Body of pancreas (tissue), 4 donors: ENCODE results near the gene MTR.

Experiments
- POLR2A ChIP-seq, 3 donors: fragments of 450-650 bp; IDR thresholded peaks; one replicate each; pipeline ENCODE4 v1.6.1; 2016; ENCODE audit warnings: antibody characterized with exemption in 3 of 3, mild to moderate bottlenecking in 2 of 3
- TF ChIP-seq, protein P1 (sequence below), 7 experiments: fragments of 450-650 bp in 4 of 7; fragments of 200-600 bp in 3 of 7; sonication (generic) in 3 of 7; IDR thresholded peaks; one replicate each; pipeline ENCODE4 v1.5.1; 2016 to 2019; ENCODE audit warnings: antibody characterized with exemption in 7 of 7

DNA sequence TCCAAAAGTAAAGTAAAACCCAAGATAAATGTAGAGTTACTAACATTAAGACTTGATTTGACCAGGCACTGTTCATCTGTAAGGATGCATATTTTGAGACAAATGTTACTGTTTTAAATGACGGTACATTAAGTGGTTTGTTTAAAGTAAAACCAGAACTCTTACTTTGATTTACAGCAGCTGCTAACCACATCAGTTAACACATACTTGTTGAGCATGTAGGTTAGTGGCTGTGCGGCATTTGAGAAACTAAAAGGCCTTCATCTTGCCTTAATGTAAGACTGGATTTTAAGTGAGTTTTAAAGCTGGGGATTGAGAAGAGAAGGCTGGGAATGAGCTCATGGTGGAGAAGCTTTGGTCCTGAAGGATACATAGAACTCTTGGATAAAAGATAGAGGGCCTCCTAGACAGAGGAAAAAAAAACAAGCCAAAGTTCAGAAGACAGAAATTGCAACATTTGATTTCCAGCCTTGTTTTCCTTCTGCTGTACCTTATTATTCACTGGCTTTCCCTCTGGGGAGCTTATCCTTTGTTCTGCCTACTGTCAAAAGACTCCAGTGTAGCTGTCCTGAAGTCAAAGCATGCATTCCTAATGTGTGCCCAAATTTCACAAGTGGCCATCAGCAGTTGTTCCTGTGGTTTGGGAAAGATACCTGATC is 66.6 kb downstream of the MTR start:
- TF ChIP-seq, protein P1, sequence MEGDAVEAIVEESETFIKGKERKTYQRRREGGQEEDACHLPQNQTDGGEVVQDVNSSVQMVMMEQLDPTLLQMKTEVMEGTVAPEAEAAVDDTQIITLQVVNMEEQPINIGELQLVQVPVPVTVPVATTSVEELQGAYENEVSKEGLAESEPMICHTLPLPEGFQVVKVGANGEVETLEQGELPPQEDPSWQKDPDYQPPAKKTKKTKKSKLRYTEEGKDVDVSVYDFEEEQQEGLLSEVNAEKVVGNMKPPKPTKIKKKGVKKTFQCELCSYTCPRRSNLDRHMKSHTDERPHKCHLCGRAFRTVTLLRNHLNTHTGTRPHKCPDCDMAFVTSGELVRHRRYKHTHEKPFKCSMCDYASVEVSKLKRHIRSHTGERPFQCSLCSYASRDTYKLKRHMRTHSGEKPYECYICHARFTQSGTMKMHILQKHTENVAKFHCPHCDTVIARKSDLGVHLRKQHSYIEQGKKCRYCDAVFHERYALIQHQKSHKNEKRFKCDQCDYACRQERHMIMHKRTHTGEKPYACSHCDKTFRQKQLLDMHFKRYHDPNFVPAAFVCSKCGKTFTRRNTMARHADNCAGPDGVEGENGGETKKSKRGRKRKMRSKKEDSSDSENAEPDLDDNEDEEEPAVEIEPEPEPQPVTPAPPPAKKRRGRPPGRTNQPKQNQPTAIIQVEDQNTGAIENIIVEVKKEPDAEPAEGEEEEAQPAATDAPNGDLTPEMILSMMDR (IDR thresholded peaks at IDR 0.05): no peak
- no peak for TF ChIP-seq POLR2A (IDR thresholded peaks at IDR 0.05)
